Karpas-422 (cell line): ENCODE results near the gene AHNAK2. TPM values are rescaled to one million over a fixed set of nuclear protein-coding genes. Genes with fewer than 3 reads are reported as not detected.

Experiments
- DNase-seq: peaks from one replicate; pipeline ENCODE4 v3.0.0-alpha.2; 2015
- H2AFZ ChIP-seq: fragments of 200-600 bp; sonication (generic); 2 replicates; pipeline ENCODE4 v1.6.1; 2014; ENCODE audit warnings: antibody characterized with exemption, low read length, mixed read lengths
- H3K27ac ChIP-seq: fragments of 200-600 bp; sonication (generic); 2 replicates; pipeline ENCODE4 v1.5.1; 2014; ENCODE audit warnings: mild to moderate bottlenecking, low read length, moderate library complexity
- H3K27me3 ChIP-seq: fragments of 200-600 bp; sonication (generic); 2 replicates; pipeline ENCODE4 v1.6.1; 2014; ENCODE audit warnings: low read length, mixed read lengths
- H3K36me3 ChIP-seq: fragments of 200-600 bp; sonication (generic); 2 replicates; pipeline ENCODE4 v1.6.1; 2014; ENCODE audit warnings: low read length, mixed read lengths; ENCODE audit not compliant: insufficient read depth
- H3K4me1 ChIP-seq: fragments of 200-600 bp; sonication (generic); 2 replicates; pipeline ENCODE4 v1.6.1; 2014; ENCODE audit warnings: mild to moderate bottlenecking, low read length, mixed read lengths
- H3K4me2 ChIP-seq: fragments of 200-600 bp; sonication (generic); 2 replicates; pipeline ENCODE4 v1.6.1; 2014; ENCODE audit warnings: low read length, low read depth, mild to moderate bottlenecking; ENCODE audit not compliant: poor library complexity, severe bottlenecking
- H3K4me3 ChIP-seq: fragments of 200-600 bp; sonication (generic); 2 replicates; pipeline ENCODE4 v1.5.1; 2014; ENCODE audit warnings: mild to moderate bottlenecking, antibody characterized with exemption, low read length, mixed read lengths
- H3K79me2 ChIP-seq: fragments of 200-600 bp; sonication (generic); 2 replicates; pipeline ENCODE4 v1.6.1; 2014; ENCODE audit warnings: mild to moderate bottlenecking, low read length, mixed read lengths
- H3K9ac ChIP-seq: fragments of 200-600 bp; sonication (generic); 2 replicates; pipeline ENCODE4 v1.6.0; 2014; ENCODE audit warnings: low read length
- H3K9me2 ChIP-seq: fragments of 200-600 bp; sonication (generic), shearing (Covaris generic); replicated peaks from 2 replicates; pipeline ENCODE4 v1.6.0; 2014; ENCODE audit warnings: mild to moderate bottlenecking, low read length, moderate library complexity; ENCODE audit not compliant: insufficient read depth
- H3K9me3 ChIP-seq: fragments of 300-700, 200-600 bp; sonication (generic); 2 replicates; pipeline ENCODE4 v1.6.1; 2014; ENCODE audit warnings: low read length, mixed read lengths
- H4K20me1 ChIP-seq: fragments of 200-600 bp; sonication (generic); 2 replicates; pipeline ENCODE4 v1.6.1; 2014; ENCODE audit warnings: mild to moderate bottlenecking, antibody characterized with exemption, low read length, low read depth; ENCODE audit not compliant: insufficient read depth
- total RNA-seq: library from RNA; depleted of rRNA; stranded (reverse); fragments of >200 nt; shearing (Covaris generic); gene quantifications from 2 replicates; pipeline ENCODE4 v1.2.3, GENCODE V29; 2014; ENCODE audit warnings: low replicate concordance

Gene AHNAK2
- total RNA-seq, 1 experiment from 2014 or later: not detected

GRCh38 chr14:104969741-104970230 lies 8.4 kb downstream of the AHNAK2 start:
- DNase-seq: no peak
- H4K20me1 ChIP-seq: peaks cover under 1% of the 10 kb centered on the region; the same call in 1 of the 2 replicates
- H3K9me2 ChIP-seq: no peaks in the 10 kb centered on the region
- H3K4me1 ChIP-seq: peaks cover 25% of the 10 kb centered on the region
- no peak overlapping the region for H3K27ac ChIP-seq
- H3K36me3 ChIP-seq: no peaks in the 10 kb centered on the region
- no peak overlapping the region for H3K9ac ChIP-seq
- no peaks in the 10 kb centered on the region for H3K9me3 ChIP-seq
- no peaks in the 10 kb centered on the region for H3K79me2 ChIP-seq
- no peaks in the 10 kb centered on the region for H3K27me3 ChIP-seq
- no peak overlapping the region for H3K4me3 ChIP-seq
- H3K4me2 ChIP-seq: no peak overlapping the region
- H2AFZ ChIP-seq: no peak overlapping the region

DNA sequence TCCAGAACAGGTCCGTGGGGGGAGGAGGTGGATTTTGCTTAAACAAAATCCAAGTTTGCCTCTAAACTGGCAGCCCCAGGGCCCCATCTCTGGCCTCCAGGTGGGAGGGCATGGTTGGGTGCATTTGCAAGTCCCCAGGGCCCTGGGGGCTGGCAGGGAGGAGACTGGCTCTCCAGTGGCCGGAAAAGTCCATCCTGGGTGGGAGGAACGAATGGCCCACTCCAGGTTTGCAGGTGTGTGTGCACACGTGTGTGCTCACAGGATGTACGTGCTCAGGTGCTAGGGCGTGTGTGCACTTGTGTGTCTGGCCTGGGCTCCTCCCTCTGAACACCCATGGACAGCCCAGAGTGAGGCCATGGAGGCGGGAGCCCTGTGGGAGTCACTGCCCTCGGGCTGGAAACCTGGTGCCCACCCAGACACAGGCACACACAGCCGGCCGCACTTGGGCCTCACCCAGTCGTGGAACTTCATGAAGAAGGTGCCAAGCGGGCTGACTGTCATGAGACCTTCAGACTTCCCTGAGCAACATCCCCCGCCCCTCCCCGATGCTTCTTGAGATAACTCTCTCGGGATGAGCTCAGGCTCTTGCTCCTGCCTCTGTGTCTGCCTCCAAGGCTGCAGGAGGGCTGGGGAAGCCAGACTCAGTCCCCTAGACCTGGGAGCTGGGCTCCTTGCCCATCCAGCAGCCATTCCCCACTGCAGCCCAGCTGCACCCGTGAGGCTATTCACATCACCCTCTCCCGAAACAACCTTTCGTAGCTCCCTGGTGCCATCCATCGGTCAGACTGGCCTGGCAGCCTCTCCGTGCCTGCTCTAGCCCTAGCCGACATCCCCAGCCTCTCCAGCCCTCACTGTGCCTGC lies 9.4 kb downstream of the AHNAK2 start:
- Histone ChIP-seq H3K27ac (no peak overlapping the region), H2AFZ (peak overlapping the region; percentile 1; the same call in 1 of the 2 replicates), H3K79me2 (no peaks in the 10 kb centered on the region), H3K9me3 (no peaks in the 10 kb centered on the region), H3K27me3 (no peaks in the 10 kb centered on the region), H4K20me1 (no peaks in the 10 kb centered on the region; the same call in 1 of the 2 replicates), H3K4me2 (peak overlapping the region; percentile 71), H3K9ac (peak overlapping the region; percentile 49), H3K9me2 (no peaks in the 10 kb centered on the region), H3K36me3 (no peaks in the 10 kb centered on the region), H3K4me3 (peak overlapping the region; percentile 51), H3K4me1 (peaks cover 25% of the 10 kb centered on the region)
- DNase-seq: peak; percentile 72

DNA sequence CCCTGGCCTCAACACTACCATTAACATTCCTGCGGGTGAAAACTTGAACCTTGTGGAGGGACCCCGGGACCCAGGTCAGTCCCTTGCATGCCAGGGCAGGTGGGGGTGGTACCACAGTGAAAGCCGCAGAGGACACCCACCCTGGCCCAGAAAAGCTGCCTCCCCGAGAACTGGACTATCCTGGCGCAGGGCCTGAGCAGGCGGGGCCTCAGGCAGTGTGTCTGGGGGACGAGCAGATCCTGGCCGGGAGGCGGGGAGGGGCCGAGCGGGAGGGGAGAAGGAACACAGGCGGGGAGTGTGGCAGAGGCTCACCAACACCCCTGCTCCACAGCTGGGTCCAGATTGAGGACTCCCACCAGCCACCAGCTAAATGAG lies 10.0 kb downstream of the AHNAK2 start:
- peaks cover 25% of the 10 kb centered on the region for H3K4me1 ChIP-seq
- H3K9me2 ChIP-seq: no peaks in the 10 kb centered on the region
- H4K20me1 ChIP-seq: no peaks in the 10 kb centered on the region; the same call in 1 of the 2 replicates
- no peak overlapping the region for H3K27ac ChIP-seq
- no peak for DNase-seq
- peak overlapping the region; percentile 1; the same call in 1 of the 2 replicates for H2AFZ ChIP-seq
- no peaks in the 10 kb centered on the region for H3K27me3 ChIP-seq
- H3K9me3 ChIP-seq: no peaks in the 10 kb centered on the region
- H3K36me3 ChIP-seq: no peaks in the 10 kb centered on the region
- peak overlapping the region; percentile 51 for H3K4me3 ChIP-seq
- peak overlapping the region; percentile 71 for H3K4me2 ChIP-seq
- peak overlapping the region; percentile 49 for H3K9ac ChIP-seq
- H3K79me2 ChIP-seq: no peaks in the 10 kb centered on the region

- no peaks in the 10 kb centered on the region for H3K27me3 ChIP-seq
Observed at GRCh38 chr14:104967386-104968152, 10.6 kb downstream of the AHNAK2 start.

DNA sequence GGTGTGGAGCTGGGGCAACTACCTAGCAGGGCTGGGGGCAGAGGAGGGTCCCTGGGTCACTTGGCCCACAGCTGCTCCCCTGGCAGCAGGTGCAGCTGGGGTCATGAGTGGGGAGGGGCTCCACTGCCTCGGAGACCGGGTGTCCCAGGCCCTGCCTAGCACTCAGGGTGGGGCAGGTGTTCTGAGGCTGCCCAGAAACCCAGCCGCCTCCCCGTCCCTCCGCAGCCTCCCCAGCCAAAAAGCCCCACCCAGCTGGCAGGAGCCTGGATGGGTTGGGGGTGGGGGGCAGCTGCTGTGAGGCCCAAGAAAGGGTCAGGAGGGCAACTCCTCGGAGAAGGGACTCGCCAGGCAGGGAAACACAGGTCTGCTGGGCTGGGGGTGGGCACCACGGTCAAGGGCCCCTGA lies 11.2 kb downstream of the AHNAK2 start:
- Histone ChIP-seq H3K4me3 (peak overlapping the region; percentile 51; the same call in 1 of the 2 replicates), H4K20me1 (no peaks in the 10 kb centered on the region; the same call in none of the 2 replicates), H3K79me2 (no peaks in the 10 kb centered on the region), H3K4me1 (peaks cover 25% of the 10 kb centered on the region), H3K36me3 (no peaks in the 10 kb centered on the region), H2AFZ (no peak overlapping the region), H3K4me2 (peak overlapping the region; percentile 71), H3K9me2 (no peaks in the 10 kb centered on the region), H3K9me3 (no peaks in the 10 kb centered on the region), H3K27me3 (no peaks in the 10 kb centered on the region), H3K27ac (no peak overlapping the region), H3K9ac (peak overlapping the region; percentile 49; the same call in 1 of the 2 replicates)
- no peak for DNase-seq

More at GRCh38 chr14:104967386-104968152, 10.6 kb downstream of the AHNAK2 start:
- Histone ChIP-seq H3K79me2 (no peaks in the 10 kb centered on the region), H3K9me3 (no peaks in the 10 kb centered on the region), H3K27ac (no peak overlapping the region), H3K9me2 (no peaks in the 10 kb centered on the region), H3K4me2 (peak overlapping the region; percentile 71), H3K4me1 (peaks cover 25% of the 10 kb centered on the region), H3K9ac (peak overlapping the region; percentile 49), H2AFZ (peak overlapping the region; percentile 1; the same call in 1 of the 2 replicates), H3K4me3 (peak overlapping the region; percentile 51), H4K20me1 (no peaks in the 10 kb centered on the region; the same call in 1 of the 2 replicates), H3K36me3 (no peaks in the 10 kb centered on the region)
- DNase-seq: peak; percentile 72

DNA sequence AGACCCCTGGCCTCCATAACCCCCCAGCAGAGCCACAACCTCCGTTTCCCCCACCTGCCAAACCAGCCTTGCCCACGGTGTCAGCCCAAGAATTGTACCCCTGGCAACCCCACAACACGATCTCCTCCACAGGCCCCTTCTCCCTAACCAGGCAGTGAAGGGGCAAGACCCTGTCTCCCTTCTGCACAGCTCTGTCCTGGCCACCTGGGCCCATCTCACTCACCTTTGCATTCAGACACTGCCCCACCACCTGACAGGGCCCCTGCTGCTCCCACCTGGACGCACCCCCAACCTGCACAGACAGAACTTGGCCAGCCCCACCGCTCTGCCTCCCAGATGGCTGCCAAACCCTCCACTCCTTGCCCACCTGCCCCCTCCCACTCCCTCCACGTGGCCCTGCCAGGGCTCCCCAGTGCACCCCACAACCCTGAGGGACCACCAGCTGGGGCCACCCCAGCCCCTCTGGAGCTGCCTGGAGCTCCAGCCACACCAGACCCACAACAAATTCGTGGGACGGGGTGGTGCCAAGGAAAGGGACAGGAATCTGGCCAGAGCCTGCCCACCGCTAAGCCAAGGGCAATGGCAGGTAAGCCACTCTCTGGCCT lies 11.8 kb downstream of the AHNAK2 start:
- no peak overlapping the region for H3K9ac ChIP-seq
- no peak overlapping the region for H3K4me2 ChIP-seq

GRCh38 chr14:104965561-104966231 lies 12.5 kb downstream of the AHNAK2 start:
- no peak overlapping the region for H3K4me3 ChIP-seq
- H3K27me3 ChIP-seq: no peaks in the 10 kb centered on the region; the same call in 1 of the 2 replicates
- no peak overlapping the region for H2AFZ ChIP-seq
- no peaks in the 10 kb centered on the region; the same call in none of the 2 replicates for H4K20me1 ChIP-seq
- H3K9ac ChIP-seq: no peak overlapping the region
- no peaks in the 10 kb centered on the region for H3K79me2 ChIP-seq
- no peak overlapping the region for H3K4me2 ChIP-seq
- no peaks in the 10 kb centered on the region for H3K36me3 ChIP-seq
- H3K4me1 ChIP-seq: peaks cover 25% of the 10 kb centered on the region
- no peaks in the 10 kb centered on the region for H3K9me3 ChIP-seq
- no peaks in the 10 kb centered on the region for H3K9me2 ChIP-seq
- DNase-seq: no peak
- no peak overlapping the region for H3K27ac ChIP-seq

More for the DNA sequence above, 11.8 kb downstream of the AHNAK2 start:
- H3K27me3 ChIP-seq: no peaks in the 10 kb centered on the region; the same call in 1 of the 2 replicates
- no peaks in the 10 kb centered on the region for H3K9me2 ChIP-seq
- H3K36me3 ChIP-seq: no peaks in the 10 kb centered on the region
- H2AFZ ChIP-seq: no peak overlapping the region
- H4K20me1 ChIP-seq: no peaks in the 10 kb centered on the region; the same call in none of the 2 replicates
- no peak overlapping the region for H3K4me3 ChIP-seq
- H3K9me3 ChIP-seq: no peaks in the 10 kb centered on the region
- no peaks in the 10 kb centered on the region for H3K79me2 ChIP-seq
- H3K4me1 ChIP-seq: peaks cover 25% of the 10 kb centered on the region
- no peak overlapping the region for H3K27ac ChIP-seq
- no peak for DNase-seq
